ENCODE data around the gene DAB2.

- TF ChIP-seq CTCF (IDR thresholded peaks at IDR 0.05; ENCODE audit: low read depth, low read length, missing input control) (no peak), ATF3 (IDR thresholded peaks at IDR 0.05) (peak; percentile 47)
- TF ChIP-seq, protein P1, sequence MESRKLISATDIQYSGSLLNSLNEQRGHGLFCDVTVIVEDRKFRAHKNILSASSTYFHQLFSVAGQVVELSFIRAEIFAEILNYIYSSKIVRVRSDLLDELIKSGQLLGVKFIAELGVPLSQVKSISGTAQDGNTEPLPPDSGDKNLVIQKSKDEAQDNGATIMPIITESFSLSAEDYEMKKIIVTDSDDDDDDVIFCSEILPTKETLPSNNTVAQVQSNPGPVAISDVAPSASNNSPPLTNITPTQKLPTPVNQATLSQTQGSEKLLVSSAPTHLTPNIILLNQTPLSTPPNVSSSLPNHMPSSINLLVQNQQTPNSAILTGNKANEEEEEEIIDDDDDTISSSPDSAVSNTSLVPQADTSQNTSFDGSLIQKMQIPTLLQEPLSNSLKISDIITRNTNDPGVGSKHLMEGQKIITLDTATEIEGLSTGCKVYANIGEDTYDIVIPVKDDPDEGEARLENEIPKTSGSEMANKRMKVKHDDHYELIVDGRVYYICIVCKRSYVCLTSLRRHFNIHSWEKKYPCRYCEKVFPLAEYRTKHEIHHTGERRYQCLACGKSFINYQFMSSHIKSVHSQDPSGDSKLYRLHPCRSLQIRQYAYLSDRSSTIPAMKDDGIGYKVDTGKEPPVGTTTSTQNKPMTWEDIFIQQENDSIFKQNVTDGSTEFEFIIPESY (IDR thresholded peaks at IDR 0.05), result peak; percentile 86
Measured at GRCh38 chr5:39364367-39364766, 60.4 kb downstream of the DAB2 start, which contains the start of gene C9.

Data from liver (tissue), 3 donors.